Naive thymus-derived CD4-positive, alpha-beta T cell (primary cell): ENCODE measurements around the gene OXLD1. TPM values are rescaled to one million over a fixed set of nuclear protein-coding genes. Genes with fewer than 3 reads are reported as not detected.

Experiments used
- ATAC-seq: fragments of 150-1000 bp; cut with Tn5 transposase; 2 replicates; pipeline ENCODE4 v1.10.0; 2021; ENCODE audit warnings: mild to moderate bottlenecking, moderate library complexity
- CTCF ChIA-PET: fragments of 350-600 bp; sonication (Branson Sonifier 250); formaldehyde crosslinking; loops from one replicate; lab custom pipeline; 2021; ENCODE audit warnings: antibody characterized with exemption; lab: Charles Lee
- POLR2A ChIA-PET: fragments of 350-600 bp; sonication (Branson Sonifier 250); formaldehyde crosslinking; loops from one replicate; lab custom pipeline; 2021; ENCODE audit warnings: antibody characterized with exemption, inconsistent platforms; lab: Charles Lee
- DNase-seq, 9 donors: peaks; one replicate each; pipeline versions ENCODE4 v3.0.0 to v3.0.0-alpha.2; 2020 to 2022; ENCODE audit warnings: mixed read lengths in 1 of 9
- H3K27ac ChIP-seq: one replicate; pipeline ENCODE4 v1.7.0; 2013; ENCODE audit warnings: mild to moderate bottlenecking, low read depth, low read length, moderate library complexity
- H3K27me3 ChIP-seq, 2 donors: one replicate each; pipeline ENCODE4 v1.7.0; 2013; ENCODE audit warnings: low read length in 2 of 2, mild to moderate bottlenecking in 2 of 2, moderate library complexity in 2 of 2; ENCODE audit not compliant: control insufficient read depth in 2 of 2, insufficient read depth in 2 of 2
- H3K36me3 ChIP-seq, 3 experiments: 1 replicate in 2 of 3; 2 replicates in 1 of 3; pipeline ENCODE4 v1.7.0; 2013; ENCODE audit warnings: low read length in 3 of 3, mild to moderate bottlenecking in 3 of 3, moderate library complexity in 1 of 3; ENCODE audit not compliant: insufficient read depth in 3 of 3, control insufficient read depth in 2 of 3
- H3K4me1 ChIP-seq, 2 donors: one replicate each; pipeline ENCODE4 v1.7.0; 2013; ENCODE audit warnings: low read length in 2 of 2, mild to moderate bottlenecking in 2 of 2, moderate library complexity in 1 of 2; ENCODE audit not compliant: control insufficient read depth in 2 of 2, insufficient read depth in 2 of 2
- H3K4me3 ChIP-seq: 2 replicates; pipeline ENCODE4 v1.7.0; 2013; ENCODE audit warnings: mild to moderate bottlenecking, low read length
- H3K9me3 ChIP-seq, 3 experiments: 1 replicate in 2 of 3; 2 replicates in 1 of 3; pipeline ENCODE4 v1.7.0; 2013; ENCODE audit warnings: low read length in 3 of 3; ENCODE audit not compliant: control insufficient read depth in 2 of 3
- H3K27ac Mint-ChIP-seq, 9 donors: one replicate each; pipeline ENCODE4 v1.8.0; 2020 to 2022; ENCODE audit warnings: mixed read lengths in 9 of 9, mild to moderate bottlenecking in 8 of 9, moderate library complexity in 5 of 9, inconsistent platforms in 2 of 9
- H3K27me3 Mint-ChIP-seq, 5 donors: one replicate each; pipeline ENCODE4 v1.8.0; 2021 to 2022; ENCODE audit warnings: mixed read lengths in 5 of 5, mild to moderate bottlenecking in 1 of 5
- H3K36me3 Mint-ChIP-seq, 5 donors: one replicate each; pipeline ENCODE4 v1.8.0; 2020 to 2022; ENCODE audit warnings: mixed read lengths in 5 of 5, mild to moderate bottlenecking in 3 of 5, inconsistent platforms in 1 of 5
- H3K4me1 Mint-ChIP-seq, 7 donors: one replicate each; pipeline ENCODE4 v1.8.0; 2020 to 2022; ENCODE audit warnings: mixed read lengths in 7 of 7, mild to moderate bottlenecking in 3 of 7, inconsistent platforms in 1 of 7
- H3K4me3 Mint-ChIP-seq, 10 donors: one replicate each; pipeline ENCODE4 v1.8.0; 2020 to 2022; ENCODE audit warnings: mild to moderate bottlenecking in 10 of 10, mixed read lengths in 10 of 10, moderate library complexity in 6 of 10, inconsistent platforms in 2 of 10
- H3K9me3 Mint-ChIP-seq, 11 donors: one replicate each; pipeline ENCODE4 v1.8.0; 2020 to 2022; ENCODE audit warnings: mixed read lengths in 11 of 11, mild to moderate bottlenecking in 4 of 11, inconsistent platforms in 1 of 11, moderate library complexity in 1 of 11
- intact Hi-C, 2 donors: fragments of 100-400 bp; cut with micrococcal nuclease; formaldehyde crosslinking; loops; one replicate each; pipeline ENCODE4 v1.15.1; 2023
- polyA plus RNA-seq, 2 donors: library from polyadenylated mRNA; unstranded; fragments of 300-500 nt; fragmentation: Illumina TruSeq; gene quantifications; one replicate each; pipeline ENCODE4 v1.2.3, GENCODE V29; 2021
- total RNA-seq, 6 experiments: library from RNA in 5 of 6; stranded (reverse) in 5 of 6; gene quantifications; 1 replicate in 5 of 6; 2 replicates in 1 of 6; pipeline ENCODE4 v1.2.3 and lab custom pipeline; 2021 to 2026

Gene OXLD1
- total and polyA plus RNA-seq, 7 experiments from 2014 or later: 35.9 to 123 (median 58.5) TPM

DNA sequence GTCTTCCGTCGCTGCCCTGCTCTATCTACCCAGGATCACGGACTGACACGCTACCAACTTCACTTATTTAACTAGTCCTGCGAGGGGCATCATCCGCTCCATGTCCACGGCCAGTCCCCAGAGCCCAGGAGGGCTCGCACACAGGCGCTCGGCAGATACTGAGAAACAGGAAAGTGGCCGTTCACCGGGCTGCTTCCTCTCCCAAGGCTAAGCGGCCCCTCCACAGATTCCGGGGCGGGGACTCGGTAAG is 388 bp downstream of the OXLD1 start:
- Histone ChIP-seq H3K9me3 (no peaks in the 10 kb centered on the region), H3K4me1 (peaks cover 35 to 50% of the 10 kb centered on the region in 2 donors), H3K27me3 (no peaks in the 10 kb centered on the region), H3K27ac (peak overlapping the region; percentile 93), H3K4me3 (peak overlapping the region; percentile 86), H3K36me3 (peaks cover 4 to 35% (median 9%) of the 10 kb centered on the region in 3 experiments)
- H3K4me3 Mint-ChIP-seq: peak overlapping the region; percentile 88 to 99 (median 94)
- no peak for ATAC-seq
- peaks cover 17 to 64% (median 43%) of the 10 kb centered on the region in 7 donors for H3K4me1 Mint-ChIP-seq
- CTCF ChIA-PET: interaction anchor here (0.5 kb wide), 1 partner anchor 214 kb away, joined by 3 read pairs; no protein-coding TSS in a partner anchor
- DNase-seq: no peak
- H3K9me3 Mint-ChIP-seq: peaks cover 0 to 2% (median 0%) of the 10 kb centered on the region in 11 donors
- POLR2A ChIA-PET: interaction anchor here (0.7 to 3.0 kb wide), 9 partner anchors 9 to 226 kb away, joined by 3 to 26 read pairs (median 3); partner anchors contain the start of genes ANAPC11, ARL16, HGS and MRPL12
- H3K27ac Mint-ChIP-seq: peak overlapping the region; percentile 84 to 97 (median 92)
- peaks cover 0 to 23% (median 3%) of the 10 kb centered on the region in 5 donors for H3K36me3 Mint-ChIP-seq
- intact Hi-C loops: loop anchor here (1.0 to 5.0 kb wide), 8 partner anchors 17 to 196 kb away; partner anchors contain the start of genes ARL16 (in 2 of the 2), MRPL12 (in 2 of the 2), NPLOC4 (in 2 of the 2) and TSPAN10 (in 2 of the 2)
- H3K27me3 Mint-ChIP-seq: no peaks in the 10 kb centered on the region

DNA sequence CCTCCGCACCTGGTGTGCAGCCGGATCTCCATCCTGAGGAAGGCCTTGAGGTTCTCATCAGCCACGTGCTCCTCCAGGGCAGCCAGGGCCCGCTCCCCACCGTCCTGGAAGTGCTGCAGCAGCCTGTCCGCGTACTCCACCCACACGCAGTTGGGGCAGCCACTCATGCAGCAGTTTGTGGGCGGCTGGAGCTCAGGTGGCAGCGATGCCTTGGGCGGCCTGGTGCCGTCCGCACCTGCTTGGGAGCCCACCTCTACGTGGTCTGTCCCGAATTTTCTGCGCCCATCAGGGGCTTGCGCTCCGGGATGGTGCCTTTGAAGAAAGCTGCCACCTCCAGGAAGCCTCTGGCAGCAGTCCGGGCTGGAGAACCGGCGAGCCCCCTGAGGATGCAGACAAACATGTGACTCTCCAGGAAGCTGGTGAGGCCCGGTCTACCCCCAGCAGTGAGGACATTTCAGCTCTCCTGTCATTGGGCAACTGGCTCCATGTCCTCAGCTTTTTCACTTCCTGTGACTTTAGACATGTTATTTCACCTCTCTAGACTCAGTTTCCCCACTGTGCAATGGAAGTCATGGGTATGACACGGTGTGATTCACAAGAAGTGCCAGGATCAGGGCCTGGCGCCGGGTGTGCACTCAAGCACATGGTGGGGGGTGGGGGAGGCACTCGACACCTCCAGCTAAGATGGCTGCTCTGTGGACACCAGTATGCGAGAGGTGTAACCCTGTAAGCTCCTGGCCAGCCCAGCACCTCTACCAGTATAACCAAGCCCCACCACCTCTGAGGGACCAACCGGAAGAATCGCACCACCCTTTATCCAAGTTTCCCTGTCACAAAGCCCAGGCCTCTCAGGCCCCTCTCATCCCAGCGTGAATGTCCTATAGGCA is 957 bp downstream of the OXLD1 start:
- H3K27me3 ChIP-seq: no peaks in the 10 kb centered on the region
- Mint-ChIP-seq H3K4me1 (peaks cover 17 to 68% (median 43%) of the 10 kb centered on the region in 7 donors), H3K27me3 (no peaks in the 10 kb centered on the region), H3K36me3 (peaks cover 0 to 23% (median 3%) of the 10 kb centered on the region in 5 donors), H3K4me3 (peak overlapping the region; percentile 88 to 99 (median 94)), H3K9me3 (peaks cover 0 to 2% (median 0%) of the 10 kb centered on the region in 11 donors), H3K27ac (peak overlapping the region; percentile 84 to 97 (median 92))
- peak overlapping the region; percentile 86 for H3K4me3 ChIP-seq
- no peak for ATAC-seq
- peaks cover 35 to 50% of the 10 kb centered on the region in 2 donors for H3K4me1 ChIP-seq
- H3K9me3 ChIP-seq: no peaks in the 10 kb centered on the region
- H3K27ac ChIP-seq: peak overlapping the region; percentile 93
- DNase-seq: peak in 5 of 9 donors; percentile 19 to 56 (median 29)
- CTCF ChIA-PET: interaction anchor here (0.5 kb wide), 1 partner anchor 215 kb away, joined by 3 read pairs; no protein-coding TSS in a partner anchor
- intact Hi-C loops: loop anchor here (1.0 to 5.0 kb wide), 8 partner anchors 17 to 197 kb away; partner anchors contain the start of genes ARL16 (in 2 of the 2), MRPL12 (in 2 of the 2), NPLOC4 (in 2 of the 2) and TSPAN10 (in 2 of the 2)
- peaks cover 2 to 31% (median 7%) of the 10 kb centered on the region in 3 experiments for H3K36me3 ChIP-seq
- POLR2A ChIA-PET: interaction anchor here (0.7 to 3.0 kb wide), 9 partner anchors 8 to 227 kb away, joined by 3 to 26 read pairs (median 3); partner anchors contain the start of genes ANAPC11, ARL16, HGS and MRPL12

DNA sequence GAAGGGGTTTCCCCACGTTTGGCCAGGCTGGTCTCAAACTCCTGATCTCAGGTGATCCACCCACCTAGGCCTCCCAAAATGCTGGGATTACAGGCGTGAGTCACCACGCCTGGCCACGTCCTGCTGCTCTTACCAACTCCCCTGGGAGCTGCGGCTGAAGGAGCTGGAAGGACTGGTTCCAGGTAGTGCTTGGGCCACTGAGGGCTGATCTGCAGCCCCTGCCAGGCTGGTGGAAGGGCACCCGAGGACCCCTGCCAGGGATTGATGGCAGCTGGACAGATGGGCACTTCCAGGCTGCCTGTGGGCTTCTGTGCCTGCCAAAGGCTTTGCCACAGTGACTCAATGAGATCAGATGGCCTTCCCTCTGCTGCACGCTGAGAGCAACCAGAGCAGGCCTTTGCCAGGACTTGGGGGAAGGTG is 2.3 kb downstream of the OXLD1 start:
- Histone ChIP-seq H3K27ac (peak overlapping the region; percentile 28), H3K9me3 (no peaks in the 10 kb centered on the region), H3K4me1 (peaks cover 35 to 50% of the 10 kb centered on the region in 2 donors), H3K27me3 (no peaks in the 10 kb centered on the region), H3K4me3 (no peak overlapping the region), H3K36me3 (peaks cover 0 to 17% (median 3%) of the 10 kb centered on the region in 3 experiments)
- CTCF ChIA-PET: no interaction called here
- DNase-seq: no peak
- ATAC-seq: no peak
- Mint-ChIP-seq H3K27ac (peak overlapping the region in 4 of 9 donors; percentile 38 to 93 (median 52)), H3K9me3 (no peaks in the 10 kb centered on the region), H3K27me3 (no peaks in the 10 kb centered on the region), H3K36me3 (peaks cover 0 to 23% (median 0%) of the 10 kb centered on the region in 5 donors), H3K4me1 (peaks cover 17 to 68% (median 42%) of the 10 kb centered on the region in 7 donors), H3K4me3 (peak overlapping the region in 4 of 10 donors; percentile 21 to 81 (median 40))
- POLR2A ChIA-PET: interaction anchor here (1.0 to 2.7 kb wide), 7 partner anchors 12 to 151 kb away, joined by 3 to 12 read pairs (median 4); partner anchors contain the start of genes ACTG1, ARL16, FAAP100 and HGS
- intact Hi-C loops: no loop called here

DNA sequence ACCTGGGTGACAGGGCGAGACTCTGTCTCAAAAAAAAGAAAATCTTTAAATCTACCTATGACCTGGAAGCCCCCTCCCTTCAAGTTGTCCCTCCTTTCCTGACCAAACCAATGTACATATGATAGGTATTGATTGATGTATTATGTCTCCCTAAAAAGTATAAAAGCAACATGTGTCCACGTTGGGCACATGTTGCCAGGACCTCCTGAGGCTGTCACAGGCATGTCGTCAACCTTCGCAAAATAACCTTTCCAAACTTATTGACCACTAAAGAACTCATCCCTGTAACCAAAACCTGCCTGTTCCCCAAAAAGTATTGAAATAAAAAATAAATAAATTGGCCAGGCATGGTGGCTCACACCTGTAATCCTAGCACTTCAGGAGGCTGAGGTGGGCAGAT is 4.4 kb downstream of the OXLD1 start:
- Mint-ChIP-seq H3K9me3 (no peaks in the 10 kb centered on the region), H3K4me1 (peaks cover 7 to 56% (median 31%) of the 10 kb centered on the region in 7 donors), H3K4me3 (peak overlapping the region in 1 of 10 donors; percentile 81), H3K27me3 (no peaks in the 10 kb centered on the region), H3K27ac (peak overlapping the region in 6 of 9 donors; percentile 20 to 93 (median 91)), H3K36me3 (peaks cover 0 to 13% (median 0%) of the 10 kb centered on the region in 5 donors)
- Histone ChIP-seq H3K4me3 (no peak overlapping the region), H3K27ac (peak overlapping the region; percentile 50), H3K27me3 (no peaks in the 10 kb centered on the region), H3K9me3 (no peaks in the 10 kb centered on the region), H3K4me1 (peaks cover 27 to 34% of the 10 kb centered on the region in 2 donors), H3K36me3 (peaks cover 0 to 16% (median 3%) of the 10 kb centered on the region in 3 experiments)
- no peak for DNase-seq
- ChIA-PET POLR2A (interaction anchor here (0.6 to 2.7 kb wide), 7 partner anchors 9 to 271 kb away, joined by 3 to 12 read pairs (median 6); partner anchors contain the start of genes ARL16, FAAP100, HGS and MRPL12), CTCF (interaction anchor here (1.3 kb wide), 1 partner anchor 17 kb away, joined by 3 read pairs; no protein-coding TSS in a partner anchor)
- ATAC-seq: no peak
- intact Hi-C loops: no loop called here

DNA sequence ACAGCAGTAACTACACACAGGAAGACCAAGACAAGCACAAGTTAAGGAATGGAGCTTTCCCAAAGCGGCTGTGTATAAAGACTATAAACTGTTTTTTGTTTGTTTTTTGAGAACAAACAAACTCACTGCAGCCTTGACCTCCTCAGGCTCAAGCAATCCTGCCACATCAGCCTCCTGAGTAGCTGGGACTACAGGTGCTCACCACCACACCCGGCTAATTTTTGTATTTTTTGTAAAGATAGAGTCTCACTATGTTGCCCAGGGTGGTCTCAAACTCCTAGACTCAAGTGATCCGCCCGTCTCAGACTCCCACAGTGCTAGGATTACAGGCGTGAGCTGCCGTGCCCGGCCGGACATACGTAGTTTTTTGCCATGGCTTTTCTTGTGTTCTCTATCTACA is 6.0 kb downstream of the OXLD1 start:
- Histone ChIP-seq H3K4me1 (peaks cover 22 to 28% of the 10 kb centered on the region in 2 donors), H3K4me3 (no peak overlapping the region), H3K27me3 (no peaks in the 10 kb centered on the region), H3K27ac (no peak overlapping the region), H3K9me3 (no peaks in the 10 kb centered on the region), H3K36me3 (peaks cover 0 to 6% (median 3%) of the 10 kb centered on the region in 3 experiments)
- Mint-ChIP-seq H3K36me3 (peaks cover 0 to 2% (median 0%) of the 10 kb centered on the region in 5 donors), H3K4me3 (no peak overlapping the region), H3K27me3 (no peaks in the 10 kb centered on the region), H3K9me3 (no peaks in the 10 kb centered on the region), H3K27ac (peak overlapping the region in 2 of 9 donors; percentile 28 to 84), H3K4me1 (peaks cover 0 to 43% (median 27%) of the 10 kb centered on the region in 7 donors)
- ATAC-seq (no peak), DNase-seq (no peak)
- intact Hi-C loops: no loop called here
- ChIA-PET CTCF (no interaction called here), POLR2A (interaction anchor here (1.0 to 1.2 kb wide), 2 partner anchors 29 to 175 kb away, joined by 3 to 5 read pairs; no protein-coding TSS in a partner anchor)

DNA sequence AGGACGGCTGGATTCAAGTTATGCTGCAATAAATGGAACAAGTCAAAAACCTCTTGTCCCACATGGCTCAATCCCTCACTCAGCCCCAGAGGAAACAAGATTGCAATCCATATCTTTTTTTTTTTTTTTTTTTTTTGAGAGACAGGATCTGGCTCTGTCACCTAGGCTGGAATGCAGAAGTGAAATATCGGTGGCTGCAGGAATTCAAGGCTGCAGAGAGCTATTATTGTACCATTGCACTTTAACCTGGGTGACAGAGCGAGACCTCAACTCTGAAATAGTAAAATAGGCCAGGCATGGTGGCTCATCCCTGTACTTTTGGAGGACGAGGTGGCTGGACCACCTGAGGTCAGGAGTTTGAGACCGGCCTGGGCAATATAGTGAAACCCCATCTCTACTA is 7.4 kb downstream of the OXLD1 start:
- ChIA-PET CTCF (no interaction called here), POLR2A (no interaction called here)
- Mint-ChIP-seq H3K27ac (no peak overlapping the region), H3K4me3 (no peak overlapping the region), H3K4me1 (peaks cover 1 to 35% (median 23%) of the 10 kb centered on the region in 7 donors), H3K27me3 (no peaks in the 10 kb centered on the region), H3K36me3 (peaks cover 0 to 2% (median 0%) of the 10 kb centered on the region in 5 donors), H3K9me3 (no peaks in the 10 kb centered on the region)
- intact Hi-C loops: no loop called here
- Histone ChIP-seq H3K4me3 (no peak overlapping the region), H3K27me3 (no peaks in the 10 kb centered on the region), H3K27ac (no peak overlapping the region), H3K9me3 (no peaks in the 10 kb centered on the region), H3K4me1 (peaks cover 15 to 19% of the 10 kb centered on the region in 2 donors), H3K36me3 (no peaks in the 10 kb centered on the region)
- ATAC-seq: no peak
- DNase-seq: no peak
